Islet precursor cell (in vitro differentiated cells): ENCODE results near the gene SPAG9.

Experiments
- DNase-seq: peaks from one replicate; pipeline ENCODE4 v3.0.0-alpha.2; 2018

The SPAG9 gene

DNA sequence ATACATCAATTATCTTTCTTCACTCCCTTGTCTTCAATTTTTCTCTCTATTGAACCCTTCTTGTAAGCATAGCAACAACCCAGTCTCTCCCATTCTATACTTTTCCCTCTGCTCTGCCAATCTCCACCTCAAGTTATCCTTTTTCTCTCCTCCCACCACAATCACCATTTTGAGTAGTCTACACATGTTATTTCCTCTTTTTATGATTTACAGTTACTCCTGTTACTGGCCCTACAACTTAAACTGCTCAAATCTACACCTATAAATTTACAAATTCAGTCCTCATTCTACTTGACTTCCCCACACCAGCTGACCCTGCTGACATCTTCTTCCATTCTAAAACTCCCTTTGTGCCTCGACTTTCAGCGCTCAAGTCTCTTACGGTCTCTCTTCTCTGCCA, 84.6 kb downstream of the SPAG9 start:
- no peak for DNase-seq

DNA sequence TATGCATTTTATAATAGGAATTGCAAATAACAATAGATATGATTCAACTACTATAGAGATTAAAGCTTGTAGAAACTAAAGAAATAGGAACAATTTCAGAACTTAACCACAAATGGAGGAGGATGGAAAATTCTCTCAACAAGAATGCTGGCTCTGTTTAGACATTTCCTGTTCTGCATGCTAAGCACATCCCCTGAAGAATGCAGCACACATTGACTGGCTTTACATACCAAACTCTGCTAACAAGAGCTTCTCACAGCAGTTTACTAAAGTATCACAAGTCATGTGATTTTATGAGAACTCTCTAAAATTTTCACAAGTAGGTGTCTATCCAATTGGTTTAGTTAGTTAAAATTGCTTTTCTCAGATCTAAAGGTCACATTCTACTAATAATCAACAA, 85.2 kb downstream of the SPAG9 start:
- DNase-seq: peak; percentile 70

DNA sequence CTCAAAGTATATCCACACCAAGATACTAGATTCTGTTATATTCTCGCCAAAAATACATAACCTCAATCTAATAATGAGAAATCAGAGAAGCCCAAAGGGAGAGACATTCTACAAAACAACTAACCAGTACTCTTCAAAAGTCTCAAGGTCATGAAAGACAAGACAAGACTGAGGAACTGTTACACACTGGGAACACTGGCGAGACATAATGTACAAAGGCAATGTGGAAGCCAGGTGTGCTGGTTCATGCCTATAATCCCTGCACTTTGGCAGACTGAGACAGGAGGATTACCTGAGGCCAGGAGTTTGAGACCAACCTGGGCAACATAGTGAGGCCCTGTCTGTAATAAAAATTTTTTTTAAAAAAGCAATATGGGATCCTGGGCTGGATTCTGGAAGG, 85.9 kb downstream of the SPAG9 start:
- no peak for DNase-seq

- no peak for DNase-seq
Observed at GRCh38 chr17:51032850-51033249, 87.8 kb downstream of the SPAG9 start.

DNA sequence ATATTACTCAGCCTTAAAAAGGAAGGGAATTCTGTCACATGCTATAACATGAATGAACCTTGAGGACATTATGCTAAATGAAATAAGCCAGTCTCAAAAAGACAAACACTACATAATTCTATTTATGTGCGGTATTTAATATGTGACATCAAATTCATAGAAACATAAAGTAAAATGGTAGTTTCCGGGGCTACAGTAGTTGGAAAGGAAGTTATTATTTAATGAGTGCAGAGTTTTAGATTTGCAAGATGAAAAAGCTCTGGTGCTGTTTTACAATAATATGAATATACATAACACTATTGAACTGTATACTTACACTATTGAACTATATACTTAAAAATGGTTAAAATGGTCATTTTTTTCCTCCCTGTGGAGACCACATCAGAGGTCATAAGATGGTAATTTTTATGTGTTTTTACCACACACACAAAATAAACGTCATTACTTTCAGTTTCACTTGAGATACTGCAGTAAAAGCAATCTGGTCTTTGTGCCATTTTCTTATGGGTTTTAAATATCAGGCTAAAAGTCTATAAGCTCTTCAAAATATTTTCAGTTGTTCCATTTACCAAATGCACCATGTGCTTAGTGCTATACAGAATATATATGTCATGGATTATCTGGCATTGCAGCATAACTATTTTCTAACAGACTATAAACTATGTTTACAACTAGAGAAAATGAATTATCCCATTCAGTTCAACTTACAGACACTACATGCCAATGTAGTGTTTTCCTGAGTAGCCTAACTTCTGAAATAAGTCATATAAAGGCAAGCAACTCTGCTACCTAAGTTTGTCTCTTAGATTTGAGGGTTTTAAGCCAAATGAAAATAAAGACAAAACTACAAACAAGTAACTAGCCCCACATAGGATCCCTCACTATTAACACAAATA, 90.9 kb downstream of the SPAG9 start:
- DNase-seq: no peak

- no peak for DNase-seq
Observed at GRCh38 chr17:51029142-51029541, 91.5 kb downstream of the SPAG9 start.

- no peak for DNase-seq
Observed at GRCh38 chr17:51028176-51028863, 92.3 kb downstream of the SPAG9 start.

DNA sequence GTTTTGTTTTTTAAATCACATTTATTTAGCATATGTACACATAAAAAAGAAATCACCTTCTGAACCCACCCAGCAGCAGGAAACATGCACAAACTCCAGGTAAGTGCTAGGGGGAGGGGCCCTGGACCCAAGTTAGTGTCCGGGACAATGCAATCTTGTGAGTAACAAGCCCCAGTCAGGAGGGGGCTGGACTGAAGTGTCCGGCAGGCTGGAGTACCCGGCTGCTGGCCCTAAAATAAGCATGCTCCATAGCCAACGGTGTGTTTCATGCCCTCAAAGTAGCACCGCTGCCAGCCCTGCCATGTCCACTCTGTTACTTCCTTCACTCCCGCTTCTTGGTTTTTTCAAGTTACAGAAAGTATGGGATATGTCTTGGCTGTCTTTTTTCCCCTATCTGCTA, 102.1 kb downstream of the SPAG9 start:
- no peak for DNase-seq

- no peak for DNase-seq
Observed at GRCh38 chr17:51017270-51017669, 103.4 kb downstream of the SPAG9 start.

DNA sequence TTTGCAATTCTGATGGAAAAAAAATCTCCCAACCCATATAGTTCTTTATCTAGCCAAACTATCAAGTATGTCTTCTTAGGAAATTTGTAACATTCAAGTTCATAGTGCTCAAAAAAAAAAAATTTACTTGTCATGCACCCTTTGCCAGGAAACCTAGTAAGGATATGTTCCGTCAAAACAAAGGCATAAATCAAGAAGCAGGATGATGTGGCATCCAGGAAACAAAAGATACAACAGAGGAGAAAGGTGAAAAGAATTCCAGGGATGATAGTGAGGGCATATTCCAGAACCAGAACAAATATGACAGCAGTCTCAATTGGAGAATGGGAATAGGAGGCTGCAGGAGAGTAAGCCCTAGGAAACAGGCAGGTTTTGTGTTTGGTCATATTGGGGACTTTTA, 104.6 kb downstream of the SPAG9 start:
- no peak for DNase-seq

- DNase-seq: no peak
Observed at GRCh38 chr17:51015145-51015558, 105.5 kb downstream of the SPAG9 start.

DNA sequence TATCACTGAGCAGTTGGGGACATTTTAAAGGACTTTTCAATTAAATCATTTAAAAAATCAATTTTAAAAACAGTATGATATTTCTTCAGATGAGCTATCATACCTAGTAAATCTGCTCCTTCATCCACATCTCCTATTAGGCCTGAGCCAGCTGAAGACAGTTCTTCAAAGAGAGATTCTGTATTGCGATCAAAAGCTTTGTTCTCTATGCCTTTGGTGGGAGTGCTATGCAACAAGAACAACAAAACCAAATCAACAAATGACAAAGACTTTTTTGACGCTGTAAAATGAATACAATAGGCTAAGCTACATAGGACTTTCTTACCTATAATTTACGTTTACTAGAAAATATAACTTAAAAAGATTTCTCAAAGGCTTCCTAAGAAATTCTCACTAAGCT, 106.5 kb downstream of the SPAG9 start:
- no peak for DNase-seq

DNA sequence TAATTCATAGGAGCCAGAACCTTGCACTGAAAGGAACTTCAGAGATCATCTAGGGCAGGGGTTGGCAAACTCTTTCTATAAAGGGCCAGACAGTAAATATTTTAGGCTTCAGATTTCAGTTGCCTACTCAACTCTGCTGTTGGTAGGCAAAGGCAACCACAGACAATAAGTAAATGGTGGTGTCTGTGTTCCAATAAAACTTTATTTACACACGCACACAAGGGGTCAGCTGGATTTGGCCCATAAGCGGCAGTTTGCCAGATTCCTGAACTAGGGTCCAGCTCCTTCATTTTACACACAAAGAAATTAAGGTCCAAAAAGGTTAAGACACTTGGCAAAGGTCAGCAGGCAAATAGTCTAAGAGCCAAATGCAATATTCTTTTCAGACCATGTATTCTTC, 107.3 kb downstream of the SPAG9 start:
- no peak for DNase-seq

DNA sequence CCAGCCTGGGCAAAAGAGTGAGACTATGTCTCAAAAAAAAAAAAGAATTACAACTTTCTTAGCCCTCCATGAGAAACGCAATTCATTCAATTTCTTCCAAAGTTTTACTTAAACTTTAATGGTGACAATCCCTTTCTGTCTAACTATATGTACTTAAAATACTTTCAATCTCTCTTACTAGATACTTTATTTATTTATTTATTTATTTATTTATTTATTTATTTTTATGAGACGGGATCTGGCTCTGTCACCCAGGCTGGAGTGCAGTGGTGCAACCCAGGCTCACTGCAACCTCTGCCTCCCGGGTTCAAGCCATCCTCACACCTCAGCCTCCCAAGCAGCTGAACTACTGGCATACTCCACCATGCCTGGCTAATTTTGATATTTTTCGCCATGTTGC, 108.1 kb downstream of the SPAG9 start:
- DNase-seq: no peak

GRCh38 chr17:51010173-51010675, 110.4 kb downstream of the SPAG9 start:
- DNase-seq: no peak

GRCh38 chr17:51006601-51007000, 114.1 kb downstream of the SPAG9 start:
- DNase-seq: no peak

DNA sequence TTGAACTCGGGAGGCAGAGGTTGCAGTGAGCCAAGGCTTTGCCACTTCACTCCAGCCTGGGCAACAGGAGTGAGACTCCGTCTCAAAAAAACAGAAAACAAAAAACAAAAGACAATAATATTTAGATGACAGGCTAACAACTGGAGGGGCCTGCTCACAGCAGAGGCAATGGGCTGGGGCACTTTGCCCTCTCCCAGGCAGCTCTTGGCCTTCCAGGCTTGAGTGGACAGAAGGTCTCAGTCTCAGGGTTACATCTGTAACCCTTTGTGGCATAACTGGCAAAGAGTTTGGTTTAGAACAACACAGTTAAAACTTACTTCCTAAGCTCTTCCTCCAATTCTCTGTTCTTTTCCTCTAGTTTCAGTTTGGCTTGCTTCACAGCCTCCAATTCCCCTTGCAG, 114.9 kb downstream of the SPAG9 start:
- no peak for DNase-seq

- DNase-seq: no peak
Observed at GRCh38 chr17:51004249-51004648, 116.4 kb downstream of the SPAG9 start.

DNA sequence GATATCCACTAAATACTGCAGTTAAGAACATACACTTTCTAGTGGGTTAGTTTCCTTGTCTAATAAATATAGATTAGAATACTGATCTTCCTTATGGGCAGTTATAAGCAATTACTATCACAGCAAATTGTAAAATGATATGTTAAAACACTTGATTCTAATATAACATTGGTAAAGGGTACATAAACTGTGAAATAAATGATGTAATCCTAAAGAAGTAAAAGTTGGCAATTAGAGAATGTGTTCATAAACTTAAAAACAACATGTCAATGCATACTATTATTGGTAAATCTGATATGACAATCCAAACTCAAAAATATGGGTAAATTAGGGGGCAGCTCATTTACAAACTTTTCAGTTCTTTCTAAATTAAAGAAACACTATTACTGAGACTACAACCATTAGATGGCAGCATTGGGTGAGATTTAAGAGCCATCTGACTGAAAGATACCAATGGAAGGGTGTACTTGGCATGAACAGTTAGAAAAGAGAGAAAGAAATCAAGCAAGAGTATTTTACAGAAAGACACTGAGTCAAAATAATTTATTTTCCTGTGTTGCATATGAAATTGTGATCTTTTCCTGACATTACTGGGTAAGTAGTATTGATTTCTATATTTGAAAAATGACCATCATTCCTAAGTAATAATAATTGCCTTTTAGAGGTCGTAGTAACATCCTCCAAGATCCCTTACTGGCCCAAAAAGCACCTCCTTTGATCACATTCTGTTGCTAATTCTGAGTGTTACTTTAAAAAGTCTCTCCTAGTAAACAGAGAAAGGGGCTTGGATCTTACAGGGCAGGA, 119.6 kb downstream of the SPAG9 start:
- no peak for DNase-seq

DNA sequence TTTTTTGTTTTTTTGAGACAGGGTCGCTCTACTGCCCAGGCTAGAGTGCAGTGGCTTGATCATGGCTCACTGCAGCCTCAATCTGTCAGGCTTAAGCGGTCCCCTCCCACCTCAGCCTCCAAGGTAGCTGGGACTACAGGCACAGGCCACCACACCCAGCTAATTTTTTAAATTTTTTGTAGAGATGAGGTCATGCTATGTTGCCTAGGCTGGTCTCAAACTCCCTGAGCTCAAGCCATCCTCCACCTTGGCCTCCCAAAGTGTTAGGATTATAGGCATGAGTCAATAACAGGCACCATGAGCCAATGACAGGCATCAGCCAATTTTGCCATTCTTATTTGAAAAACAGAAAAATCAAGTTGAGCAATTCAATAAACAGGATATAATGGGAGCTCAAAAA, 125.0 kb downstream of the SPAG9 start:
- DNase-seq: no peak

GRCh38 chr17:50993544-50993943, 127.1 kb downstream of the SPAG9 start:
- DNase-seq: no peak

- DNase-seq: no peak
Observed at GRCh38 chr17:50989149-50989548, 131.5 kb downstream of the SPAG9 start.

GRCh38 chr17:50988427-50988826, 132.2 kb downstream of the SPAG9 start:
- no peak for DNase-seq
